Neural cell (in vitro differentiated cells): Measurements from ENCODE around the gene JMJD1C. TPM values are rescaled to one million over a fixed set of nuclear protein-coding genes. Genes with fewer than 3 reads are reported as not detected.

ENCODE experiments used
- H2AFZ ChIP-seq: fragments of 200-600, 300-800 bp; sonication (generic), shearing (Covaris generic); 2 replicates; pipeline ENCODE4 v1.6.0; 2014; ENCODE audit warnings: low read depth, mild to moderate bottlenecking, antibody characterized with exemption, low read length, moderate library complexity
- H3F3A ChIP-seq: fragments of 200-600 bp; shearing (Covaris generic); 2 replicates; pipeline ENCODE4 v1.6.1; 2016; ENCODE audit warnings: mild to moderate bottlenecking, moderate library complexity, mixed read lengths, antibody characterized with exemption, low read length; ENCODE audit not compliant: insufficient read depth, poor library complexity, severe bottlenecking
- H3K27ac ChIP-seq: fragments of 200-600, 300-800 bp; sonication (generic), shearing (Covaris generic); 2 replicates; pipeline ENCODE4 v1.5.1; 2014; ENCODE audit warnings: mild to moderate bottlenecking, low read length, moderate library complexity
- H3K27me3 ChIP-seq: fragments of 300-800, 200-600 bp; sonication (generic), shearing (Covaris generic); 2 replicates; pipeline ENCODE4 v1.6.0; 2014; ENCODE audit warnings: mild to moderate bottlenecking, low read depth, low read length, moderate library complexity; ENCODE audit not compliant: insufficient read depth
- H3K36me3 ChIP-seq: fragments of 300-800, 200-600 bp; sonication (generic), shearing (Covaris generic); 2 replicates; pipeline ENCODE4 v1.5.1; 2014; ENCODE audit warnings: mild to moderate bottlenecking, antibody characterized with exemption, low read length, moderate library complexity; ENCODE audit not compliant: insufficient read depth
- H3K4me2 ChIP-seq: fragments of 300-800, 200-600 bp; sonication (generic), shearing (Covaris generic); 2 replicates; pipeline ENCODE4 v1.6.0; 2014; ENCODE audit warnings: mild to moderate bottlenecking, low read length
- H3K4me3 ChIP-seq: fragments of 300-800, 200-600 bp; sonication (generic), shearing (Covaris generic); 2 replicates; pipeline ENCODE4 v1.5.1; 2014; ENCODE audit warnings: mild to moderate bottlenecking, low read length, moderate library complexity
- H3K79me2 ChIP-seq: fragments of 200-600 bp; shearing (Covaris generic); replicated peaks from 2 replicates; pipeline ENCODE4 v1.6.0; 2014; ENCODE audit warnings: mild to moderate bottlenecking, low read length, moderate library complexity; ENCODE audit not compliant: insufficient read depth
- H3K9ac ChIP-seq: fragments of 300-800, 200-600 bp; sonication (generic), shearing (Covaris generic); 2 replicates; pipeline ENCODE4 v1.6.1; 2016; ENCODE audit warnings: mild to moderate bottlenecking, low read length, mixed read lengths
- H3K9me2 ChIP-seq: fragments of 200-600 bp; shearing (Covaris generic); 2 replicates; pipeline ENCODE4 v1.6.1; 2016; ENCODE audit warnings: mild to moderate bottlenecking, low read length, mixed read lengths; ENCODE audit not compliant: insufficient read depth
- H3K9me3 ChIP-seq: fragments of 200-600, 300-800 bp; sonication (generic), shearing (Covaris generic); 2 replicates; pipeline ENCODE4 v1.6.1; 2016; ENCODE audit warnings: mild to moderate bottlenecking, mixed run types, low read length, moderate library complexity, mixed read lengths
- H4K20me1 ChIP-seq: fragments of 200-600 bp; shearing (Covaris generic); 2 replicates; pipeline ENCODE4 v1.6.1; 2016; ENCODE audit warnings: mild to moderate bottlenecking, mixed run types; ENCODE audit not compliant: insufficient read depth
- CTCF ChIP-seq: fragments of 450-650 bp; IDR thresholded peaks from 2 replicates; pipeline ENCODE4 v1.5.1; 2014; ENCODE audit warnings: antibody characterized with exemption, mild to moderate bottlenecking, moderate library complexity; ENCODE audit not compliant: poor library complexity, severe bottlenecking
- EP300 ChIP-seq: fragments of 450-650 bp; conservative IDR thresholded peaks from 2 replicates; pipeline ENCODE4 v1.6.1; 2014; ENCODE audit warnings: antibody characterized with exemption, mild to moderate bottlenecking, moderate library complexity; ENCODE audit not compliant: poor library complexity, severe bottlenecking
- EZH2 ChIP-seq: fragments of 200-600, 300-800 bp; shearing (Covaris generic), sonication (generic); IDR thresholded peaks from 2 replicates; pipeline ENCODE4 v1.6.1; 2014; ENCODE audit warnings: antibody characterized with exemption, low read length, borderline replicate concordance, mild to moderate bottlenecking; ENCODE audit not compliant: insufficient read depth, poor library complexity, severe bottlenecking
- MXI1 ChIP-seq: fragments of 450-650 bp; conservative IDR thresholded peaks from 2 replicates; pipeline ENCODE4 v1.6.1; 2014; ENCODE audit warnings: antibody characterized with exemption, mild to moderate bottlenecking; ENCODE audit not compliant: poor library complexity, severe bottlenecking
- POLR2AphosphoS5 ChIP-seq: IDR thresholded peaks from 2 replicates; pipeline ENCODE4 v1.6.1; 2012
- RAD21 ChIP-seq: fragments of 450-650 bp; conservative IDR thresholded peaks from 2 replicates; pipeline ENCODE4 v1.6.1; 2014; ENCODE audit warnings: antibody characterized with exemption, mild to moderate bottlenecking, moderate library complexity
- REST ChIP-seq: IDR thresholded peaks from 2 replicates; pipeline ENCODE4 v1.6.1; 2012; ENCODE audit warnings: borderline replicate concordance
- SMC3 ChIP-seq: fragments of 450-650 bp; conservative IDR thresholded peaks from 2 replicates; pipeline ENCODE4 v1.6.1; 2014; ENCODE audit warnings: antibody characterized with exemption, mild to moderate bottlenecking, moderate library complexity; ENCODE audit not compliant: poor library complexity
- TAF1 ChIP-seq: IDR thresholded peaks from 2 replicates; pipeline ENCODE4 v1.6.1; 2012; ENCODE audit warnings: low read depth
- polyA plus RNA-seq: library from polyadenylated mRNA; depleted of rRNA; stranded (reverse); fragments of >200 nt; gene quantifications from 2 replicates; pipeline ENCODE4 v1.2.3, GENCODE V29; 2014

Gene JMJD1C
- polyA plus RNA-seq, 1 donor from 2014 or later = 108 TPM

GRCh38 chr10:63229161-63229560 is 236.6 kb downstream of the JMJD1C start:
- TF ChIP-seq EZH2 (no peak), REST (no peak), TAF1 (no peak), RAD21 (no peak), MXI1 (no peak), CTCF (no peak), SMC3 (no peak), EP300 (no peak), POLR2AphosphoS5 (no peak)
- H3K79me2 ChIP-seq = peaks cover 43% of the 10 kb centered on the region
- no peaks in the 10 kb centered on the region for H3K36me3 ChIP-seq
- no peaks in the 10 kb centered on the region for H3K9me3 ChIP-seq
- no peak overlapping the region for H3K27ac ChIP-seq
- H3K4me3 ChIP-seq = no peak overlapping the region
- H3K4me2 ChIP-seq = no peak overlapping the region
- H4K20me1 ChIP-seq = no peaks in the 10 kb centered on the region
- no peaks in the 10 kb centered on the region for H3F3A ChIP-seq
- H3K27me3 ChIP-seq = no peaks in the 10 kb centered on the region
- H3K9ac ChIP-seq = no peak overlapping the region
- H2AFZ ChIP-seq = no peak overlapping the region
- no peaks in the 10 kb centered on the region for H3K9me2 ChIP-seq

- TF ChIP-seq EZH2 (no peak), EP300 (no peak), RAD21 (no peak), SMC3 (no peak), CTCF (no peak), POLR2AphosphoS5 (no peak), MXI1 (no peak), TAF1 (no peak), REST (no peak)
- H3K9me3 ChIP-seq = no peaks in the 10 kb centered on the region
- H3K79me2 ChIP-seq = peaks cover 36% of the 10 kb centered on the region
- H3K36me3 ChIP-seq = no peaks in the 10 kb centered on the region
- no peaks in the 10 kb centered on the region for H3F3A ChIP-seq
- no peaks in the 10 kb centered on the region for H3K27me3 ChIP-seq
- no peak overlapping the region for H3K4me2 ChIP-seq
- H3K27ac ChIP-seq = no peak overlapping the region
- no peak overlapping the region for H3K4me3 ChIP-seq
- H3K9ac ChIP-seq = no peak overlapping the region
- no peaks in the 10 kb centered on the region for H3K9me2 ChIP-seq
- no peak overlapping the region for H2AFZ ChIP-seq
- no peaks in the 10 kb centered on the region for H4K20me1 ChIP-seq
Measured at GRCh38 chr10:63228237-63228636, 237.5 kb downstream of the JMJD1C start.
